Body of pancreas (tissue), 4 donors: Measurements from ENCODE around the gene EVA1A. TPM values are rescaled to one million over a fixed set of nuclear protein-coding genes. Genes with fewer than 3 reads are reported as not detected.

ENCODE experiments used
- ATAC-seq: fragments of 150-250 bp; one replicate; pipeline ENCODE4 v1.9.1; 2016
- DNase-seq, 4 donors: peaks; one replicate each; pipeline ENCODE4 v3.0.0-alpha.2; 2019
- H3K27ac ChIP-seq, 4 donors: fragments of 200-600 bp; sonication (generic); 1 replicate in 3 of 4; 2 replicates in 1 of 4; pipeline versions ENCODE4 v1.5.1 to v1.6.1; 2016 to 2019; ENCODE audit warnings: mild to moderate bottlenecking in 1 of 4, mixed read lengths in 1 of 4, moderate library complexity in 1 of 4
- H3K27me3 ChIP-seq, 2 donors: fragments of 200-600 bp; sonication (generic); one replicate each; pipeline ENCODE4 v1.6.0; 2016; ENCODE audit warnings: mild to moderate bottlenecking in 1 of 2
- H3K36me3 ChIP-seq, 2 donors: fragments of 200-600 bp; sonication (generic); replicated peaks in 1 of 2; 2 replicates each; pipeline ENCODE4 v1.5.1; 2016; ENCODE audit warnings: low read depth in 2 of 2; ENCODE audit not compliant: insufficient read depth in 1 of 2
- H3K4me1 ChIP-seq: fragments of 200-600 bp; sonication (generic); one replicate; pipeline ENCODE4 v1.6.0; 2016
- H3K4me3 ChIP-seq, 2 donors: fragments of 200-600 bp; sonication (generic); 1 replicate in 1 of 2; 2 replicates in 1 of 2; pipeline ENCODE4 v1.5.1; 2016 to 2019
- H3K9me3 ChIP-seq, 3 donors: fragments of 200-600 bp; sonication (generic); 1 replicate in 2 of 3; 2 replicates in 1 of 3; pipeline ENCODE4 v1.5.1; 2016
- CTCF ChIP-seq, 7 experiments: fragments of 450-650 bp in 4 of 7; fragments of 200-600 bp in 3 of 7; sonication (generic) in 3 of 7; IDR thresholded peaks; one replicate each; pipeline ENCODE4 v1.5.1; 2016 to 2019; ENCODE audit warnings: antibody characterized with exemption in 7 of 7
- POLR2A ChIP-seq, 3 donors: fragments of 450-650 bp; IDR thresholded peaks; one replicate each; pipeline ENCODE4 v1.6.1; 2016; ENCODE audit warnings: antibody characterized with exemption in 3 of 3, mild to moderate bottlenecking in 2 of 3
- WGBS, 2 donors: methylation state at CpG; one replicate each; pipeline ENCODE4 v1.1.5; 2017; 5-methylcytosine and 5-hydroxymethylcytosine counted together
- intact Hi-C: fragments of 100-400 bp; cut with DNase I; formaldehyde crosslinking; loops from one replicate; pipeline ENCODE4 v1.15.1; 2023
- total RNA-seq, 2 donors: library from RNA; depleted of rRNA; stranded (reverse); fragments of >200 nt; gene quantifications; one replicate each; pipeline ENCODE4 v1.1.0, GENCODE V29; 2016

The EVA1A gene
- total RNA-seq, 2 donors from 2014 or later = 27.5 to 31.3 TPM

- no peak overlapping the region for H3K4me3 ChIP-seq
- H3K27me3 ChIP-seq = no peaks in the 10 kb centered on the region
- no peak overlapping the region for H3K27ac ChIP-seq
- intact Hi-C loops = loop anchor here (5.0 kb wide), 1 partner anchor 46 kb away; the partner anchor contains the start of gene EVA1A
- WGBS, 2 donors = 43 to 58% methylated on average over 7 of the region's 7 CpGs
- H3K9me3 ChIP-seq = no peaks in the 10 kb centered on the region
- ATAC-seq (peak; percentile 24), DNase-seq (no peak)
- no peaks in the 10 kb centered on the region for H3K36me3 ChIP-seq
- peaks cover 15% of the 10 kb centered on the region for H3K4me1 ChIP-seq
- TF ChIP-seq POLR2A (IDR thresholded peaks at IDR 0.05) = no peak
- TF ChIP-seq CTCF (IDR thresholded peaks at IDR 0.05) = no peak
These were observed 47.4 kb upstream of the EVA1A start for GRCh38 chr2:75607988-75608683.

GRCh38 chr2:75607400-75607798 lies 46.7 kb upstream of the EVA1A start:
- ATAC-seq (no peak), DNase-seq (no peak)
- no peak overlapping the region for H3K27ac ChIP-seq
- H3K4me1 ChIP-seq = peaks cover 15% of the 10 kb centered on the region
- no peaks in the 10 kb centered on the region for H3K27me3 ChIP-seq
- H3K36me3 ChIP-seq = no peaks in the 10 kb centered on the region
- H3K9me3 ChIP-seq = no peaks in the 10 kb centered on the region
- TF ChIP-seq POLR2A (IDR thresholded peaks at IDR 0.05) = no peak
- 87 to 93% methylated on average over 3 of the region's 3 CpGs for WGBS, 2 donors
- intact Hi-C loops = loop anchor here (5.0 kb wide), 1 partner anchor 45 kb away; the partner anchor contains the start of gene EVA1A
- no peak overlapping the region for H3K4me3 ChIP-seq

GRCh38 chr2:75606761-75607399 lies 46.1 kb upstream of the EVA1A start:
- Histone ChIP-seq H3K4me1 (peaks cover 15% of the 10 kb centered on the region), H3K27me3 (no peaks in the 10 kb centered on the region), H3K36me3 (no peaks in the 10 kb centered on the region), H3K9me3 (no peaks in the 10 kb centered on the region), H3K4me3 (no peak overlapping the region), H3K27ac (peak overlapping the region in 1 of 4 donors; percentile 5)
- DNase-seq (no peak), ATAC-seq (no peak)
- TF ChIP-seq POLR2A (IDR thresholded peaks at IDR 0.05) (no peak), CTCF (IDR thresholded peaks at IDR 0.05) (no peak)
- intact Hi-C loops = loop anchor here (5.0 kb wide), 1 partner anchor 45 kb away; the partner anchor contains the start of gene EVA1A
- 72 to 78% methylated on average over 8 of the region's 8 CpGs for WGBS, 2 donors

- DNase-seq = peak; percentile 37 to 65 (median 54)
- intact Hi-C loops = loop anchor here (5.0 kb wide), 1 partner anchor 44 kb away; the partner anchor contains the start of gene EVA1A
- peaks cover 16% of the 10 kb centered on the region for H3K4me1 ChIP-seq
These were observed 45.2 kb upstream of the EVA1A start for GRCh38 chr2:75605770-75606529.

More at GRCh38 chr2:75605770-75606529, 45.2 kb upstream of the EVA1A start:
- peak overlapping the region in 1 of 4 donors; percentile 5 for H3K27ac ChIP-seq
- TF ChIP-seq CTCF (IDR thresholded peaks at IDR 0.05) = peak in 4 of 7 experiments; percentile 29 to 51 (median 34)
- TF ChIP-seq POLR2A (IDR thresholded peaks at IDR 0.05) = no peak
- H3K36me3 ChIP-seq = no peaks in the 10 kb centered on the region
- H3K27me3 ChIP-seq = no peaks in the 10 kb centered on the region
- no peaks in the 10 kb centered on the region for H3K9me3 ChIP-seq
- ATAC-seq = peak; percentile 58
- WGBS, 2 donors = 55 to 64% methylated on average over 6 of the region's 6 CpGs
- no peak overlapping the region for H3K4me3 ChIP-seq
